ENCODE data around the gene GNG2.
"Not testable (repeated sequence)": the region's sequence is repeated elsewhere in the genome, so short reads cannot be mapped to it uniquely, and the experiment has no call there.

GNG2 gene

GRCh38 chr14:51895375-51895774 is 35.0 kb downstream of the GNG2 start:
- no peak for DNase-seq

GRCh38 chr14:51897791-51898355 is 37.5 kb downstream of the GNG2 start:
- DNase-seq = no peak

GRCh38 chr14:51901475-51902024 is 41.1 kb downstream of the GNG2 start:
- DNase-seq = no peak

GRCh38 chr14:51905656-51906121 is 45.3 kb downstream of the GNG2 start:
- DNase-seq = not testable (repeated sequence)

GRCh38 chr14:51908086-51908485 is 47.7 kb downstream of the GNG2 start:
- DNase-seq = no peak

GRCh38 chr14:51912112-51912786 is 51.8 kb downstream of the GNG2 start:
- no peak for DNase-seq

GRCh38 chr14:51914310-51914709 is 53.9 kb downstream of the GNG2 start:
- no peak for DNase-seq

- no peak for DNase-seq
These were observed 56.8 kb downstream of the GNG2 start for GRCh38 chr14:51917193-51917592.

- DNase-seq = no peak
These were observed 60.6 kb downstream of the GNG2 start for GRCh38 chr14:51921026-51921425.

- no peak for DNase-seq
These were observed 62.2 kb downstream of the GNG2 start for GRCh38 chr14:51922624-51923023.

GRCh38 chr14:51924600-51924999 is 64.2 kb downstream of the GNG2 start:
- no peak for DNase-seq

- DNase-seq = no peak
These were observed 65.6 kb downstream of the GNG2 start for GRCh38 chr14:51925980-51926379.

- DNase-seq = no peak
These were observed 66.0 kb downstream of the GNG2 start for GRCh38 chr14:51926449-51926848.

GRCh38 chr14:51928568-51928967 is 68.2 kb downstream of the GNG2 start:
- no peak for DNase-seq

- DNase-seq = no peak
These were observed 68.8 kb downstream of the GNG2 start for GRCh38 chr14:51929166-51929565.

GRCh38 chr14:51929910-51930682 is 69.7 kb downstream of the GNG2 start:
- no peak for DNase-seq

- no peak for DNase-seq
These were observed 70.9 kb downstream of the GNG2 start for GRCh38 chr14:51931308-51931707.

- DNase-seq = no peak
These were observed 72.8 kb downstream of the GNG2 start for GRCh38 chr14:51933191-51933590.

- no peak for DNase-seq
These were observed 77.7 kb downstream of the GNG2 start for GRCh38 chr14:51938137-51938536.

- no peak for DNase-seq
These were observed 78.4 kb downstream of the GNG2 start for GRCh38 chr14:51938821-51939220.

- no peak for DNase-seq
These were observed 78.8 kb downstream of the GNG2 start for GRCh38 chr14:51939226-51939625.

- DNase-seq = no peak
These were observed 79.4 kb downstream of the GNG2 start for GRCh38 chr14:51939755-51940301.

- no peak for DNase-seq
These were observed 82.6 kb downstream of the GNG2 start for GRCh38 chr14:51942971-51943370.

Measured in NCI-H1930 (cell line).